GM18907 (cell line): Measurements from ENCODE around the gene AOC3.
"Not testable (repeated sequence)": the region's sequence is repeated elsewhere in the genome, so short reads cannot be mapped to it uniquely, and the experiment has no call there.

Source experiments
- ATAC-seq: cut with Tn5 transposase; IDR thresholded peaks from one replicate; pipeline ENCODE4 v1.9.1; 2021; ENCODE audit warnings: mild to moderate bottlenecking, moderate library complexity; ENCODE audit not compliant: unreplicated experiment

AOC3 gene

DNA sequence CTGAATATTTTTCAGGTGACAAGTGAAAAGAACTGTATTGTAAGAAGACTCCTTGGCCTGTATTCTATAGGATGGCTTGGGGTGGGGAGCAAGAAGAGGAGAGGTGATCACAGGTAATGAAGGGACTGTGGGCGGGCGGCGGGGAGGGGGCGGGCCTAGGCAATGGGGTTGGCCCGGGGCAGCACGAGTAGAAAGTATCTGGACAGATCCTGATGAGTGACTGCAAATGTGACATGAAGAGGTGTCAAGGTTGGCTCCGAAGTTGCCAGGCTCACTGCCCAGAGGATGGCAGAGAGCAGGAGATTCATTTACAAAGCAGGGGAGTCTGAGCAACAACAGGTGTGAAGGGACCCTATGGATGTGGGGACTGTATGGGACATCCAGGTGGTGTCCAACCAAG is 38.8 kb downstream of the AOC3 start:
- no peak for ATAC-seq

DNA sequence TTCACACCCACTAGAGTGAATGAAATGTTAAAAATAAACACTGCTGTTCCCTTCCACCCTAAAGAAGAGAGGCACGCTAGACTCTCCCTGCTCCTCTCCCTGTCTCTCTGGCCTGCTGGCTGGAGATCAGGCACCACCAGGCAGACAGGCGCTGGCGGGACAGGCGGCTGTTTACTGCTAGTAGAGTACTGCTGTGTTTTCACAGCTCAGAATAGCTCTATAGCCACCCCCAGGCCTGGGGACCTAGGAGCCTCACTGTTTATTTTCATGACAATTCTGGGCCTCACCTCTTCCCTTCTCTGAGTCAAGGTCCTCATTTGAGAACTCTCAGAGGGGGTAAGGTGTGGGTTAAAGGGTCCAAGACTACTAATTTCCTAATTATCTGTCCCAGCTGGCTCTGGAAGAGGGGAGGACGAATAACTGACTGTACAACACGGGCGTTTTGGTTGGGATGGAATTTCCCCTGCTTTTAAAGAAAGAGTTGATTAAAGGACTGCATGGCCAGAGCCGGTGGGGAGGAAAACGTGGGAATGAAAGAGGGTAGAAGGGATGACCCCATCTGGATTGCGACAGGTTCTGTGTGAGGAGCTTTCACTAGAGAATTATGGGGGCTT is 40.6 kb downstream of the AOC3 start:
- ATAC-seq, result no peak

DNA sequence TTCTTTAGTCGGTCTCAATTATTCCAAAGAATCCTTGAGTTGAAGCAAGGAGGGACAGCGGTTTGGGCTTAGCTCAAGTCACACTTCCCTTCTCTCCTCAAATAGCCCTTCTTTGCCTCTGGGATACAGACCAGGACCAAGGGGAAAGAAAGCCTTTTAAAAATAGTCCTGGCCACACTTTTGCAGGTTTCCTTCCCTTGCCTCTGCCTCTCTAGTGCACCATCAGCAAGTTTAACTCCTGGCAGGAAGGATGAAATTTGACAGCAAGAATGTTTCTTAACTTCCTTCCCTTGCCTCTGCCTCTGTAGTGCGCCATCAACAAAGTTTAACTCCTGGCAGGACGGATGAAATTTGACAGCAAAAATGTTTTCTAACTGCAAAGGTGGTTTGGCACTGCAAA is 42.4 kb downstream of the AOC3 start:
- ATAC-seq, result no peak

DNA sequence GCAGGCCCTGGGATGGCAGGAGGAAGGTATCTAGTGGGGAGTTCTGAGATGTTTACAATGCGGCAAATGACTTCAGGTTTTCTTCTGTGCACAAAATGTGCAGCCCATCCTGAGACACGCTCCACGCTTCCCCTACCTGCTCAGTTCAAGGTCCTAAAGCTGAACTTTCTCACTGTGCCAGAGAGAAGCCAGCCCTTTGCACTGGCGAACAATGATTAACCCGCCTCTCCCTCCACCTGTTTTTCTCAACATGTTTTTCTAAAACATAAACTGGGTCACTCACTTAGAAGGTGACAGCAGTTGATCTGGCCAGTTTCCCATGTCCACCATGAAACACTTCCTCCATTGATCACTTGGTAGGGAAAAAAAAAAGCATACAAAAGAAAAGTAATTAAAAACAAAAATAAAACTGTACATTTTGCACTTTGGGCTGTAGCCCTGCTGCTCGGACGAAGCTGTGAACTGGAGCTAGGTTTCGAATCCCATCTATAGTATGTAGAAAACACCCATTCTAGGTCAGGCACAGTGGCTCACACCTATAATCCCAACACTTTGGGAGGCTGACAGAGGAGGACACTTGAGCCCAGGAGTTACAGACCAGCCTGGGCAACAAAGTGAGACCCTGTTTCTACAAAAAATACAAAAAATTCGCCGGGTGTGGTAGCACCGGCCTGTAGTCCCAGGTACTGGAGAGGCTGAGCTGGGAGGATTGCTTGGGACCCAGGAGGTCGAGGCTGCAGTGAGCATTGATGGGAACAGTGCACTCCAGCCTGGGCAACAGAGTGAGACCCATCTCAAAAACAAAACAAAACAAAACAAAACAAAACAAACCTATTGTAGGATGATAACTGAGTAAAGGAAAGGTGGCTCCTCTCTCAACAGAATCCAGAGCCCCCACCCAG is 43.5 kb downstream of the AOC3 start:
- ATAC-seq, result no peak

DNA sequence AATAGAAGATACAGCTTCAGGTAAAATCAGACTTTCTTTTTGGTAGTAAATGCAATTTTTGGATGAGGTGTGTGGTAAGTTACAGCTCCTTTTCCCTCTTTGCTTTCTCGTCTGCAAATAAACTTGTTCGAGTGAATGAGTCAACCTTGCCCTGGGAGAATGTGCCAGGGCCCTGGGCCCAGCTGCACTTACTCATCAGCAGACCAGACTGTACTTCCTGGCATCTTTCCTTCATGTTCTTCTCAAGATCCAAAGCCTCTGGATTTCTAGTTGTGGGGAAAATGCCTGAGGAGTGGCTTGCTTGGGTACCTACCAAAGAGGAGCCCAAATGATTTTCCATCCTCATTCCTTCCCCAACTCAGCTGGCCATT is 44.2 kb downstream of the AOC3 start:
- no peak for ATAC-seq

DNA sequence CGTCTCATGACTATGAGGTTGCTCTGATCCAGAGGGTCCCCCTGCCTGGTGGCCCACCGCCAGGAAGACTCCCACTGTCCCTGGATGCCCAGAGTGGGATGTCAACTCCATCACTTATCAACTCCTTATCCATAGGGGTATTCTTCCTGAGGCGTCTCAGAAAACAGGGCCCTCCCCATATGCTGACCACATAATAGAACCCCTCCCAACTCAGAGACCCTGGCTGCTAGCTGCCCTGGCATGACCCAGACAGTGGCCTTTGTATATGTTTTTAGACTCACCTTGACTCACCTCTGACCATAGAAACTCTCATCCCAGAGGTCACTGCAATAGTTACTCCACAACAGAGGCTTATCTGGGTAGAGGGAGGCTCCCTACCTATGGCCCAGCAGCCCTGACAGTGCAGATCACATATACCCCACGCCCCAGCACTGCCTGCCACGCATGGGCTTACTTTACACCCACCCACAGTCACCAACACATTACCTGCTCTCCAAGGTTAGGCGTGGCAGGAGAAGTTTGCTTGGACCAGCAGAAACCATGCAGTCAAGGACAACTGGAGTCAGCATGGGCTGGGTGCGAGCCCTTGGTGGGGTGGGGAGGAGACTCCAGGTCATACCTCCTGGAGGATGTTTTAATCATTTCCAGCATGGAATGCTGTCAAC is 47.3 kb downstream of the AOC3 start:
- no peak for ATAC-seq

DNA sequence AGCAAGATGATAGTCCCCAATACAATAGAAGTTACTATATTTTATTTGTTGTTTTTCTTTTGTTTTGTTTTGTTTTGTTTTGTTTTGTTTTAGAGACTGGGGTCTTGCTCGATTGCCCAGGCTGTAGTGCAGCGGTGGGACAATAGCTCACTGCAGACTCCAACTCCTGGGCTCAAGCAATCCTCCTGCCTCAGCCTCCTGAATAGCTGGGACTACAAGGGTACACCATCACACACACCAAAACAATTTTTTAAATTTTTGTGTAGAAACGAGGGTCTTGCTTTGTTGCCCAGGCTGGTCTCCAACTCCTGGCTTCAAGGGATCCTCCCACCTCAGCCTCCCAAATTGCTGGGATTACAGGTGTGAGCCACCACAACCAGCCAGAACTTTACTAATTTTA is 49.0 kb downstream of the AOC3 start:
- ATAC-seq, result not testable (repeated sequence)

DNA sequence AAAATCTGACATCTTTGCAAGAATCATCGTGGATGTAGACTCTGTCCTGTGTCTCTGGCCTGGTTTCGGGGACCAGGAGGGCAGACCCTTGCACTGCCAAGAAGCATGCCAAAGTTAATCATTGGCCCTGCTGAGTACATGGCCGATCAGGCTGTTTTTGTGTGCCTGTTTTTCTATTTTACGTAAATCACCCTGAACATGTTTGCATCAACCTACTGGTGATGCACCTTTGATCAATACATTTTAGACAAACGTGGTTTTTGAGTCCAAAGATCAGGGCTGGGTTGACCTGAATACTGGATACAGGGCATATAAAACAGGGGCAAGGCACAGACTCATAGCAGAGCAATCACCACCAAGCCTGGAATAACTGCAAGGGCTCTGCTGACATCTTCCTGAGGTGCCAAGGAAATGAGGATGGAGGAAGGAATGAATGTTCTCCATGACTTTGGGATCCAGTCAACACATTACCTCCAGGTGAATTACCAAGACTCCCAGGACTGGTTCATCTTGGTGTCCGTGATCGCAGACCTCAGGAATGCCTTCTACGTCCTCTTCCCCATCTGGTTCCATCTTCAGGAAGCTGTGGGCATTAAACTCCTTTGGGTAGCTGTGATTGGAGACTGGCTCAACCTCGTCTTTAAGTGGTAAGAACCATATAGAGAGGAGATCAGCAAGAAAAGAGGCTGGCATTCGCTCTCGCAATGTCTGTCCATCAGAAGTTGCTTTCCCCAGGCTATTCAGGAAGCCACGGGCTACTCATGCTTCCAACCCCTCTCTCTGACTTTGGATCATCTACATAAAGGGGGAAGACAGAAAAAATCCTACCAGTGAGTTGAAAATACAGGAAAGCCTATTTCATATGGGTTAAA is 49.7 kb downstream of the AOC3 start, which contains the start of gene G6PC1:
TSS of gene G6PC1 (plus strand) at position 340 of the 872 bp plus-strand sequence. CDS start at position 418, 78 bp downstream.
- ATAC-seq, result no peak

DNA sequence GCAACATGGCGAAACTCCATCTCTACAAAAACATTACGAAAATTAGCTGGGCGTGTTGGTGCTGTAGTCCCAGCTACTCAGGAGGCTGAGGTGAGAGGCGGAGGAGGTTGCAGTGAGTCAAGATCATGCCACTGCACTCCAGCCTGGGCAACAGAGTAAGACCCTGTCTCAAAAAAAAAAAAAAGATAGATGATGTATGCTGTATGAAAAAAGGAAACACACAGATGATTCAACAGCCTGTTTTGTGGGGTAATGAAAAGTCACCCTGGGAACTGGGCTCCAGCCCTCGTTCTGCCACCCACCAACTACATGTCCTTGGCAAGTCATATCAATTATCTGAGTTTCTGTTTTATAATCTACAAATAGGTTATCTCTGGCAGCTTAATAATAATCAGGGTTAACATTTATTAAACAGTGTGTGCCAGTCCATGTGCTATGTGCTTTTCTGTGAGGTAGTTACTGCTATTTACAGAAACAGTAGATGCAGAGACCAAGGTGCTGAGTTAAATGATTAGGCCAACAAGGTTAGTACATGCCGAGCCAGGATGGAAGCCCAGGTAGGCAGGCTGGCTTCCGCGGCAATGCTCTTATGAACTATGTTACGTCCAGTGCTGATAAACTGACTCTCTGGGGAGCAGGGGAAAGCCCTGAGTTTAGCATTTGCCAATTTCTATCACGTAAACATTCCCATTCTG is 50.7 kb downstream of the AOC3 start:
- ATAC-seq, result no peak

DNA sequence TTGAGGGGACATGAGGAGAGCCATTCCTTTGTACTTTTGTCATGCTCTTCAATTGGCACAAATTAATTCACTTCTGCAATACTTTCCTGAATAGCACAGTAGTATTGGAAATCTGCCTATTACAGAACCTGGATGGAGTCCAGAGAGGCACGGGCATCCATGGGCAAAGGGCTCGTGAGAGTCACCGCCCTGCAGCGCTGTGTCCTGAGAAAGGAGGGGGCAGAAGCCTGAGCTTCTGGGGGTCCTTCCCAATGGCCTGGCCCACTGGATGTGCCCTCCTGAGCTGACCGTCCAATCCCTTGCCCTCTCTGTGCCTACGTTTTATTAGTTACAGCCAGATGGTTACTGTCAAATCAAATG is 53.1 kb downstream of the AOC3 start:
- no peak for ATAC-seq

DNA sequence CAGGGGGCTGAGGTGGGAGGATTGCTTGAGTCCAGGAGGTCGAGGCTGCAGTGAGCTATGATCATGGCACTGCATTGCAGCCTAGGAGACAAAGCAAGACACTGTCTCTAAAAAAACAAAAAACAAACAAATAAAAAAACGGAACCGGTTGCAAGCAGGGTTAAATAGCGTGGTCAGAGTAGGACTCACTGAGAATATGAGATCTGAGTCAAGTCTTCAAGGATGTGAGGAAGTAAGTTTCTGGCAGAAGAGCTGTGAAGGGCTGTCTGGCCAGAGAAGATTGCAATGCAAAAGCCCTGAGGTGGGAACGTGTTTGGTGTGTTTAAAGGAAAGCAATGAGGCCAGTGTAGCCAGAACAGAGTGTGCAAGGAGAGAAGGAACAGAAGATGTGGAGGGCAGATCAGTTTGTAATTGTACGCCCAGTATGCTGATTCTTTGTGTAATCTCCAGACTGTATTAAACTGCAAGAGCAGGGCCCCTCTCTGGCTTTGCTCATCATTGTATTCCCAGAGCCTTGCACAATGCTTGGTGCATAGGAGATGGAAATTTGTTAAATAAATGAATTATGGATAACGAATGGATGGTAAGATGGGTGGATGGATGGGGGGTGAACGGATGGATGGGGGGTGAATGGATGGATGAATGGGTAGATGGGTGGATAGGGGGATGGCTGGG is 55.9 kb downstream of the AOC3 start:
- no peak for ATAC-seq
